Fibroblast of peridontal ligament (primary cell): ENCODE measurements around the gene CXCR2.

Source experiments
- DNase-seq: peaks from one replicate; pipeline ENCODE4 v3.0.0-alpha.2; 2010; ENCODE audit errors: extremely low read depth

The CXCR2 gene

GRCh38 chr2:218180467-218181114 is 54.8 kb downstream of the CXCR2 start:
- no peak for DNase-seq

GRCh38 chr2:218184331-218184730 is 58.5 kb downstream of the CXCR2 start:
- DNase-seq: no peak

- peak; percentile 77 for DNase-seq
Measured at GRCh38 chr2:218186355-218186766, 60.5 kb downstream of the CXCR2 start.
